DND-41 (cell line): ENCODE data around the gene PRR36.

Experiments
- ATAC-seq: fragments of 200-7000 bp; cut with Tn5 transposase; 3 replicates; pipeline ENCODE4 v1.9.1; 2021; ENCODE audit warnings: low read depth; ENCODE audit not compliant: insufficient read depth
- DNase-seq: peaks from one replicate; pipeline ENCODE4 v3.0.0-alpha.2; 2020
- H2AFZ ChIP-seq: 2 replicates; pipeline ENCODE4 v1.6.0; 2012; ENCODE audit warnings: low read depth, low read length
- H3K27ac ChIP-seq: 2 replicates; pipeline ENCODE4 v1.5.1; 2012; ENCODE audit warnings: low read length, inconsistent platforms
- H3K27me3 ChIP-seq: fragments of 200-600 bp; sonication (generic); 2 replicates; pipeline ENCODE4 v1.6.0; 2012; ENCODE audit warnings: low read length, mild to moderate bottlenecking, inconsistent platforms; ENCODE audit not compliant: insufficient read depth, poor library complexity
- H3K36me3 ChIP-seq: 2 replicates; pipeline ENCODE4 v1.5.1; 2012; ENCODE audit warnings: low read length, inconsistent platforms; ENCODE audit not compliant: insufficient read depth
- H3K4me1 ChIP-seq: 2 replicates; pipeline ENCODE4 v1.5.1; 2012; ENCODE audit warnings: mild to moderate bottlenecking, low read length; ENCODE audit not compliant: insufficient read depth
- H3K4me2 ChIP-seq: 2 replicates; pipeline ENCODE4 v1.6.0; 2012; ENCODE audit warnings: mild to moderate bottlenecking, moderate library complexity, low read length, inconsistent platforms; ENCODE audit not compliant: insufficient read depth
- H3K4me3 ChIP-seq, 2 experiments: fragments of 200-600 bp in 1 of 2; shearing (Covaris generic) in 1 of 2; 2 replicates each; pipeline ENCODE4 v1.5.1; 2012 to 2016; ENCODE audit warnings: inconsistent platforms in 2 of 2, low read length in 2 of 2, mild to moderate bottlenecking in 2 of 2, low read depth in 1 of 2, moderate library complexity in 1 of 2
- H3K79me2 ChIP-seq: 2 replicates; pipeline ENCODE4 v1.6.0; 2012; ENCODE audit warnings: low read length, inconsistent platforms; ENCODE audit not compliant: insufficient read depth
- H3K9ac ChIP-seq: 2 replicates; pipeline ENCODE4 v1.6.0; 2012; ENCODE audit warnings: low read depth, mild to moderate bottlenecking, inconsistent platforms, low read length, moderate library complexity
- H3K9me3 ChIP-seq: 2 replicates; pipeline ENCODE4 v1.5.1; 2012; ENCODE audit warnings: low read length, moderate library complexity, mild to moderate bottlenecking, inconsistent platforms; ENCODE audit not compliant: insufficient read depth, severe bottlenecking
- H4K20me1 ChIP-seq: 2 replicates; pipeline ENCODE4 v1.6.0; 2012; ENCODE audit warnings: low read length; ENCODE audit not compliant: insufficient read depth
- CTCF ChIP-seq: IDR thresholded peaks from 2 replicates; pipeline ENCODE4 v1.5.1; 2012; ENCODE audit warnings: borderline replicate concordance, low read length, moderate library complexity, mild to moderate bottlenecking; ENCODE audit not compliant: poor library complexity, severe bottlenecking; ENCODE audit errors: extremely low read depth
- EZH2 ChIP-seq: IDR thresholded peaks from 3 replicates; pipeline ENCODE4 v1.6.1; 2012; ENCODE audit warnings: borderline replicate concordance, low read depth, mild to moderate bottlenecking, moderate library complexity, low read length, inconsistent platforms; ENCODE audit not compliant: severe bottlenecking

Gene PRR36

GRCh38 chr19:7839476-7839875 is 34.7 kb downstream of the PRR36 start:
- H3K36me3 ChIP-seq: no peaks in the 10 kb centered on the region
- peaks cover 17% of the 10 kb centered on the region for H3K79me2 ChIP-seq
- H2AFZ ChIP-seq: no peak overlapping the region
- H3K27me3 ChIP-seq: no peaks in the 10 kb centered on the region
- H4K20me1 ChIP-seq: peaks cover 13% of the 10 kb centered on the region; the same call in 1 of the 2 replicates
- H3K4me3 ChIP-seq: no peak overlapping the region
- no peak overlapping the region for H3K4me2 ChIP-seq
- no peak overlapping the region for H3K9ac ChIP-seq
- ATAC-seq: no peak
- no peak for DNase-seq
- no peaks in the 10 kb centered on the region for H3K9me3 ChIP-seq
- TF ChIP-seq EZH2: no peak
- no peak for TF ChIP-seq CTCF
- H3K4me1 ChIP-seq: no peaks in the 10 kb centered on the region
- H3K27ac ChIP-seq: no peak overlapping the region

GRCh38 chr19:7833225-7834099 is 40.7 kb downstream of the PRR36 start:
- Histone ChIP-seq H3K79me2 (peaks cover 25% of the 10 kb centered on the region), H3K36me3 (no peaks in the 10 kb centered on the region), H3K27ac (no peak overlapping the region), H3K9me3 (no peaks in the 10 kb centered on the region), H3K4me2 (no peak overlapping the region), H3K27me3 (no peaks in the 10 kb centered on the region), H3K4me3 (no peak overlapping the region), H4K20me1 (peaks cover 12% of the 10 kb centered on the region; the same call in 1 of the 2 replicates), H3K4me1 (peaks cover 30% of the 10 kb centered on the region), H3K9ac (no peak overlapping the region), H2AFZ (no peak overlapping the region)
- DNase-seq (no peak), ATAC-seq (no peak)
- no peak for TF ChIP-seq CTCF
- TF ChIP-seq EZH2: no peak

GRCh38 chr19:7832781-7833180 is 41.4 kb downstream of the PRR36 start:
- H3K4me3 ChIP-seq: no peak overlapping the region
- no peak overlapping the region for H3K9ac ChIP-seq
- TF ChIP-seq CTCF: no peak
- no peak for TF ChIP-seq EZH2
- H3K27me3 ChIP-seq: no peaks in the 10 kb centered on the region
- no peak overlapping the region for H2AFZ ChIP-seq
- H4K20me1 ChIP-seq: peaks cover 12% of the 10 kb centered on the region; the same call in 1 of the 2 replicates
- peaks cover 30% of the 10 kb centered on the region for H3K4me1 ChIP-seq
- no peaks in the 10 kb centered on the region for H3K9me3 ChIP-seq
- ATAC-seq (no peak), DNase-seq (no peak)
- peaks cover 25% of the 10 kb centered on the region for H3K79me2 ChIP-seq
- H3K27ac ChIP-seq: no peak overlapping the region
- H3K4me2 ChIP-seq: no peak overlapping the region
- no peaks in the 10 kb centered on the region for H3K36me3 ChIP-seq
